Neural cell (in vitro differentiated cells): ENCODE results near the gene KDELR1.

ENCODE experiments used
- CTCF ChIP-seq: fragments of 450-650 bp; IDR thresholded peaks from 2 replicates; pipeline ENCODE4 v1.5.1; 2014; ENCODE audit warnings: antibody characterized with exemption, mild to moderate bottlenecking, moderate library complexity; ENCODE audit not compliant: poor library complexity, severe bottlenecking
- EP300 ChIP-seq: fragments of 450-650 bp; conservative IDR thresholded peaks from 2 replicates; pipeline ENCODE4 v1.6.1; 2014; ENCODE audit warnings: antibody characterized with exemption, mild to moderate bottlenecking, moderate library complexity; ENCODE audit not compliant: poor library complexity, severe bottlenecking
- EZH2 ChIP-seq: fragments of 200-600, 300-800 bp; shearing (Covaris generic), sonication (generic); IDR thresholded peaks from 2 replicates; pipeline ENCODE4 v1.6.1; 2014; ENCODE audit warnings: antibody characterized with exemption, low read length, borderline replicate concordance, mild to moderate bottlenecking; ENCODE audit not compliant: insufficient read depth, poor library complexity, severe bottlenecking
- MXI1 ChIP-seq: fragments of 450-650 bp; conservative IDR thresholded peaks from 2 replicates; pipeline ENCODE4 v1.6.1; 2014; ENCODE audit warnings: antibody characterized with exemption, mild to moderate bottlenecking; ENCODE audit not compliant: poor library complexity, severe bottlenecking
- POLR2AphosphoS5 ChIP-seq: IDR thresholded peaks from 2 replicates; pipeline ENCODE4 v1.6.1; 2012
- RAD21 ChIP-seq: fragments of 450-650 bp; conservative IDR thresholded peaks from 2 replicates; pipeline ENCODE4 v1.6.1; 2014; ENCODE audit warnings: antibody characterized with exemption, mild to moderate bottlenecking, moderate library complexity
- SMC3 ChIP-seq: fragments of 450-650 bp; conservative IDR thresholded peaks from 2 replicates; pipeline ENCODE4 v1.6.1; 2014; ENCODE audit warnings: antibody characterized with exemption, mild to moderate bottlenecking, moderate library complexity; ENCODE audit not compliant: poor library complexity
- TAF1 ChIP-seq: IDR thresholded peaks from 2 replicates; pipeline ENCODE4 v1.6.1; 2012; ENCODE audit warnings: low read depth

GRCh38 chr19:48364598-48365348 is 26.6 kb downstream of the KDELR1 start:
- TF ChIP-seq EZH2 (no peak), CTCF (no peak), EP300 (no peak), TAF1 (no peak), RAD21 (no peak), POLR2AphosphoS5 (no peak), MXI1 (no peak), SMC3 (no peak)
